ENCODE data around the gene ARL9.

Gene ARL9

DNA sequence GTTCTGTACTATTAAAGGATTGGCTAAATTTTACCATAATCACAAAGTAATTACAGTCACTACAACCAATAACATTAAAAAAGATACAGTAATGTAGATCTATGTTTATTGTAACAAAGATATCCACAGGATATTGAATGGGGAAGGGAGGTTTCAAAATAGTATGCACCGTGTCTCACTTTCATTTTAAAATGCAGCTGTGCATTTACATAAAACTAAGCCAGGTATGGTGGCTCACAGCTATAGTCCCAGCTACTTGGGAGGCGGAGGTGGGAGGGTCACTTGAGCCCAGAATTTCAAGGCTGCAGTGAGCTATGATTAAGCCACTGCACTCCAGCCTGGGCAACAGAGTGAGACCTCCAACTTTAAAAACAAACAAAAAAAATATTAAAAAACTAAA lies 29.7 kb upstream of the ARL9 start:
- no peaks in the 10 kb centered on the region for H3K4me1 ChIP-seq (ENCODE audit: control insufficient read depth, insufficient read depth, low read length)
- no peaks in the 10 kb centered on the region for H3K27me3 ChIP-seq (ENCODE audit: control insufficient read depth, insufficient read depth, low read length)
- no peak overlapping the region for H3K9ac ChIP-seq (ENCODE audit: low read depth, low read length)
- no peaks in the 10 kb centered on the region for H3K9me3 ChIP-seq (ENCODE audit: control insufficient read depth, insufficient read depth, low read length)
- H3K4me3 ChIP-seq (ENCODE audit: low read depth, low read length): no peak overlapping the region
- H3K36me3 ChIP-seq (ENCODE audit: control insufficient read depth, insufficient read depth, low read length): peaks cover 20% of the 10 kb centered on the region

DNA sequence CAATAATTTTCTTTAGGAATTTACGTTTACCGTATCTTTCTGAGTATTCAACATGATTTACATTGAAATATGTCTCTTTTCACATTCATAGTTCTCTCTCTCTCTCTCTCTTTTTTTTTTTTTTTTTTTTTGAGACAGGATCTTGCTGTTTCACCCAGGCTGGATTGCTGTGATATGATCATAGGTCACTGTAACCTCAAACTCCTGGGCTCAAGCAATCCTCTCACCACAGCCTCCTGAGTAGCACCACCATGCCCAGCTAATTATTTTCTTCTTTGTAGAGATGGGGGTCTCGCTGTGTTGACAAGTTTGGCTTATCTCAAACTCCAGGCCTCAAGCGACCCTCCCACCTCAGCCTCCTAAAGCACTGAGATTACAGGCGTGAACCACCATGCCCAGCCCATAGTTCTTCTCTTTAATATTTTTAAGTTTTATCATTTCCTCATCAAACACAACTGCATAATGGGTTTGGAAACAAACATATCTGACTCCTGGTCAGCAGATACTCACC lies 28.3 kb upstream of the ARL9 start:
- H3K4me3 ChIP-seq (ENCODE audit: low read depth, low read length): no peak overlapping the region
- H3K9ac ChIP-seq (ENCODE audit: low read depth, low read length): no peak overlapping the region
- no peaks in the 10 kb centered on the region for H3K27me3 ChIP-seq (ENCODE audit: control insufficient read depth, insufficient read depth, low read length)
- no peaks in the 10 kb centered on the region for H3K9me3 ChIP-seq (ENCODE audit: control insufficient read depth, insufficient read depth, low read length)
- peaks cover 15% of the 10 kb centered on the region for H3K36me3 ChIP-seq (ENCODE audit: control insufficient read depth, insufficient read depth, low read length)
- no peaks in the 10 kb centered on the region for H3K4me1 ChIP-seq (ENCODE audit: control insufficient read depth, insufficient read depth, low read length)

DNA sequence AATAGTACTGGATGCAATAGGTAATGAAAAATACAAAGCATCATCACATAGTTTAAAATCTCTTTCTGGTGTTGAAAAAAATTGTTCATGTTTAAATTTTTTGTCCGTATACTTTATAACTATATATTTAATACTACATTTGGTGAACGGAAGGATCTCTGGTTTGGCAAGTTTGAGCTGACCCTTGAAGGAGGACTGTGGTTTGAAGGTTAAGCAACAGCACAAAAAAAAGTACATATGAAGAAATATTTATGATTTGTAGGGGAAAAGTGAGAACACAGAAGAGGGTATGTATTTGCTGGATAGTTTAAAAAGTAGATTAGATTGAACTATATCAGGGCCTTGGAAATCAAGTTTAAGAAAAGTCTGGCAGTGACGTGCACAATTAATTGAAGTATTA lies 24.9 kb upstream of the ARL9 start:
- Histone ChIP-seq H3K9ac (ENCODE audit: low read depth, low read length) (no peak overlapping the region), H3K4me1 (ENCODE audit: control insufficient read depth, insufficient read depth, low read length) (no peaks in the 10 kb centered on the region), H3K36me3 (ENCODE audit: control insufficient read depth, insufficient read depth, low read length) (peaks cover 14% of the 10 kb centered on the region), H3K27me3 (ENCODE audit: control insufficient read depth, insufficient read depth, low read length) (no peaks in the 10 kb centered on the region), H3K9me3 (ENCODE audit: control insufficient read depth, insufficient read depth, low read length) (no peaks in the 10 kb centered on the region), H3K4me3 (ENCODE audit: low read depth, low read length) (no peak overlapping the region)

DNA sequence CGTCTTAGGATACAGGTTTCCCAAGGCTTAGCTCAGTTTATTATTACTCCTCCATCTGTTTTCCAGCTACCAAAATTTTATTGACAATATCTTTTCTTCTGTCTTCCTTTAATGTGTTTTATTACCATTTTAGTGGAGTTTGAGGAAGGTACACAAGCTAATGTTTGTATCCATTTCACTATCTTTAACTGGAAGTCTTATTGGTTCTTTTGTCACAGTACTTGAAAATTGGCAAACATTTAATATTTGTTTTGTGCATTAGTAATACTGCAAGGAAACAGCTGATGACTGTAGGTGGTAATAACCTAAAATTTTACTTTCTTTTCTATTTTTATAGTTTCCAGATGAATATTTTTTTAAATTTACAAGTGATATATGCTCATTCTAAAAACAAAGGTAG lies 9.3 kb upstream of the ARL9 start:
- no peak overlapping the region for H3K9ac ChIP-seq (ENCODE audit: low read depth, low read length)
- no peak overlapping the region for H3K4me3 ChIP-seq (ENCODE audit: low read depth, low read length)
- H3K36me3 ChIP-seq (ENCODE audit: control insufficient read depth, insufficient read depth, low read length): peaks cover 7% of the 10 kb centered on the region
- H3K9me3 ChIP-seq (ENCODE audit: control insufficient read depth, insufficient read depth, low read length): no peaks in the 10 kb centered on the region
- H3K27me3 ChIP-seq (ENCODE audit: control insufficient read depth, insufficient read depth, low read length): no peaks in the 10 kb centered on the region
- no peaks in the 10 kb centered on the region for H3K4me1 ChIP-seq (ENCODE audit: control insufficient read depth, insufficient read depth, low read length)

DNA sequence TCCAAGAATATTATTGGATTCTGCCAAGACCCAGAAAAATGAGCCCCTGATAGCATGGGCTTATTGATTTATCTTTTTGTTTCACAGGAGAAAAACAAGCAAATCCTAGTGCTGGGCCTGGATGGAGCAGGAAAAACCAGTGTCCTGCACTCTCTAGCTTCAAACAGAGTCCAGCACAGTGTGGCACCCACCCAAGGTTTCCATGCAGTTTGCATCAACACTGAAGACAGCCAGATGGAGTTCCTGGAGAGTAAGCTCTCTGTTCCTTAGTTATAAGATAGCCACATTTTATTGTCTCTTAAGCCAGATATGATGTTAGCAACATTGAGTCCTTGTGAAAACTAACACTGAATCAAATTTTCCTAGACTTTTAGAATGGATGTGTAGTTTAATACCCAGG lies 5.5 kb downstream of the ARL9 start:
- Histone ChIP-seq H3K9ac (ENCODE audit: low read depth, low read length) (no peak overlapping the region), H3K27me3 (ENCODE audit: control insufficient read depth, insufficient read depth, low read length) (peaks cover 14% of the 10 kb centered on the region), H3K36me3 (ENCODE audit: control insufficient read depth, insufficient read depth, low read length) (no peaks in the 10 kb centered on the region), H3K9me3 (ENCODE audit: control insufficient read depth, insufficient read depth, low read length) (no peaks in the 10 kb centered on the region), H3K4me1 (ENCODE audit: control insufficient read depth, insufficient read depth, low read length) (no peaks in the 10 kb centered on the region), H3K4me3 (ENCODE audit: low read depth, low read length) (no peak overlapping the region)

DNA sequence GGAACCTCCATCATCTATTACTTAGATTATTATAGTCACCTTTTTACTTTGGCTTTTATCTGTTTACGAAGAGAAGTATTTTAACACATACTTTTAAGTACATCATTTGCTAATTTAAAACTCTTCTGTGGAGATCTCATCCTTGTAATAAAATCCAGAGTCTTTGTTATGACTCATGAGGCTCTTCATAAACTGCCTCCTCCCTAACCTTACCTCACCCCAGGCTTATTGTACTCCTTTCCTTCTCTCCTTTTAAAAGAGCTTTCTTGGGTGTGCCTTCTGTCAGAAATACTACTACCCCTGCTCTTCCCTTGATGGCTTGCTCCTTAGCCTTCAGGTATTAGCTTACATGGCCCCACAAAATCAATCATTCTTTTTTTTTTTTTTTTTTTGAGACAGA lies 6.6 kb downstream of the ARL9 start:
- Histone ChIP-seq H3K36me3 (ENCODE audit: control insufficient read depth, insufficient read depth, low read length) (no peaks in the 10 kb centered on the region), H3K4me3 (ENCODE audit: low read depth, low read length) (no peak overlapping the region), H3K27me3 (ENCODE audit: control insufficient read depth, insufficient read depth, low read length) (peaks cover 4% of the 10 kb centered on the region), H3K9ac (ENCODE audit: low read depth, low read length) (no peak overlapping the region), H3K4me1 (ENCODE audit: control insufficient read depth, insufficient read depth, low read length) (no peaks in the 10 kb centered on the region), H3K9me3 (ENCODE audit: control insufficient read depth, insufficient read depth, low read length) (no peaks in the 10 kb centered on the region)

DNA sequence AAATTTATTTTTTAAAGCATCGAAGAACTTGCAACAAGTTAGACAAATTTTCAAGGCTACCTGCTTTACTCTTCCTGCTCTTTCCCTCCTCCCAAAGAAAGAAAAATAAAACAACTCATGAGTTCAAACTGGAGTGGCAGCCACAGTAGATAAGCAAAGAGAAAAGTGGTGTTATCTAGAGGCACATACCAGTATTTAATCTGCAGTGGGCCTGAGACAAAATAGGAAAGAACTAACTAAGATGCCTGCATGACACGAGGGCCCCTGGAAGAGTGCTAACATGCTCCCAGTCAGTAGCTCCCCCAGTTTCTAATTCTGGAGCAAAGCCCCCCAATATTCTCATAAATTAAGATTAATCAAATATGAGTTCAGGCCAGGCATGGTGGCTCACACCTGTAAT lies 7.9 kb downstream of the ARL9 start:
- no peaks in the 10 kb centered on the region for H3K36me3 ChIP-seq (ENCODE audit: control insufficient read depth, insufficient read depth, low read length)
- no peaks in the 10 kb centered on the region for H3K9me3 ChIP-seq (ENCODE audit: control insufficient read depth, insufficient read depth, low read length)
- no peak overlapping the region for H3K4me3 ChIP-seq (ENCODE audit: low read depth, low read length)
- H3K4me1 ChIP-seq (ENCODE audit: control insufficient read depth, insufficient read depth, low read length): no peaks in the 10 kb centered on the region
- no peak overlapping the region for H3K9ac ChIP-seq (ENCODE audit: low read depth, low read length)
- H3K27me3 ChIP-seq (ENCODE audit: control insufficient read depth, insufficient read depth, low read length): no peaks in the 10 kb centered on the region

DNA sequence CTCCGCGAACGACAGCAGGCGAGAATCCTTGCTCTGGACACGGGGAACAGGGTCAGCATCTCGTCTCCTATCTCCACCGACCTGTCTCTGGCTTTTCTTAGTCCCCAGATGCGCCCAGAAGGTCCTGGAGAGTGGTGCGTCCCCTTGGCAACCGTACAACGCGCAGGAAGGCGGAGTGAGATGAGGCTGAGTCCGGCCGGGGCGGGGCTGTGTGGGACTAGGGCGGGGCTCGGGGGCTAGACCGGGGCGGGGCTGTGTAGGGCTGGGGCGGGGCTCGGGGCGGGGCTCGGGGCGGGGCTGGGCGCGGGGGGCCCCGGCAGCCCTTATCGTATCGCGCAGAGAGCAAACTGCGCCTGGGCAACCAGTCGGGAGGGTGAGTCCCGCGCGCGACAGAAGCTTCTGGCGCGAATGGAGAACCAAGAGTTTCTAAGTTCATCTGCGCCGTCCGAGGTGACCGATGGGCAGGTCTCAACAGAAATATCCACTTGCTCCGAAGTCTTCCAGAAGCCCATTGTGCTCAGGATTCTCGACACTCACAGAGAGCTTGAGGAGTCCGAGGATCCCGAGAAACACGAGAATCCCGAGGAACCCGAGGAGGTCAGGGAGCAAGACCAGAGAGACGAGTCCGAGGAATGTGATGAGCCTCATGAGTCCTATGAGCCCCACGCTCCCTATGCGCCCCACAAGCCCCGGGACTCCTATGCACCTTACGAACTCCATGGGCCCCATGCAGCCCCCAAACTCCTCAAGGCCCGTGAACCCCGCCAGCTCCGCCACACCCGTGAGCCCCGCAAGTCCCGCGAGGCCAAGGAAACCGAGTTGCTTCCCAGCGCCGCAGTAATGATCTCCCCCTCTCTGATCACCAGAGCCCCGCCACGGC lies 24.9 kb downstream of the ARL9 start:
- H3K4me1 ChIP-seq (ENCODE audit: control insufficient read depth, insufficient read depth, low read length): no peaks in the 10 kb centered on the region
- no peaks in the 10 kb centered on the region for H3K9me3 ChIP-seq (ENCODE audit: control insufficient read depth, insufficient read depth, low read length)
- H3K27me3 ChIP-seq (ENCODE audit: control insufficient read depth, insufficient read depth, low read length): peaks cover 55% of the 10 kb centered on the region
- H3K9ac ChIP-seq (ENCODE audit: low read depth, low read length): peak overlapping the region; percentile 3
- peak overlapping the region; percentile 50 for H3K4me3 ChIP-seq (ENCODE audit: low read depth, low read length)
- H3K36me3 ChIP-seq (ENCODE audit: control insufficient read depth, insufficient read depth, low read length): no peaks in the 10 kb centered on the region

DNA sequence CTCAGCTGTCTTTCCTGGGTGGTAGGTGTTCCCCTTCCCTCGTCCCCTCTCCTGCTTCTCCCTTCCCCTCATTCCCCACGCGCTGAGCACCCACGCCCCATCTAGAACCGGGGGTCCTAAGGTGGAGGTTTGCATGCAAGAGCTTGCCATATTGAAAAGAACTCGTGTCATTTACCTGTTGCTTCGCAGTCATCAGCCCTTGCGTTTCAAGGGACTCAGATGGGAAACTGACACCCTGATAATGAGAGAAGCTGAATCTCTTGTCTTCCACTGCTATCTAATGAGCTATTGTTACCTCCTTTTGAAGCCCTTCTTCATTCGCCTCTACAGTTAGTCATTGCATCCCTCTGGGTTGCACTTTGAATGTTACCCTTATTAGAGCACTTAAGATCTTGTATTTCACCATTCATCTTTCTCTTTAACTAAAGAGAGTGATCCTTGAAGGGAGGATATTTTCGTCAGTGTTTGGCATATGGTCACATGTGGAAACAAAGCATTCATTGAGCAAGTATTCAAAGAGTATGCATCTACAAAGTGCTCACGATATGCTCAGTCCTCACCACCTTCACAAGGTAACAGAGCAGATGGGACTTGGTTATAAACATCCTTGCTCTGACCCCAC lies 25.7 kb downstream of the ARL9 start:
- Histone ChIP-seq H3K9me3 (ENCODE audit: control insufficient read depth, insufficient read depth, low read length) (no peaks in the 10 kb centered on the region), H3K4me3 (ENCODE audit: low read depth, low read length) (peak overlapping the region; percentile 50), H3K9ac (ENCODE audit: low read depth, low read length) (no peak overlapping the region), H3K36me3 (ENCODE audit: control insufficient read depth, insufficient read depth, low read length) (no peaks in the 10 kb centered on the region), H3K4me1 (ENCODE audit: control insufficient read depth, insufficient read depth, low read length) (no peaks in the 10 kb centered on the region), H3K27me3 (ENCODE audit: control insufficient read depth, insufficient read depth, low read length) (peaks cover 55% of the 10 kb centered on the region)

DNA sequence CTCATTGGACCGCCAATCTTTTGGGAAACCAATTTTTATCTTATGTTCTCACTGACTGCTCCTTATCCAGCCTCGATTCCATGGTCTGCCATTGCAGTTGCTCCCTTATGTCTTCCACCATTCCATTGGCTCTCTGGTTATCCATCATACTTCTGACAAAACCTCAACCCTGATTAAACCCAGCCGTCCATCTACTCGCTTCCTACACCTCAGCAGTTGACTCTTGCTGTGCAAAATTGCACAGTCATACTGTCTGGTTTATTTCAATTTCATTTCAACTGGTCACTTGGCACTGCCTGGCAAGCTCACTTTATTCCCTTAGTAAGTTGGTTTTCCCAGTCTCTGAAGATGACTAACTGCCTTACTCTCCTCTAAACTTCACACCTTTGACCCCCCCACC lies 26.2 kb downstream of the ARL9 start:
- H3K36me3 ChIP-seq (ENCODE audit: control insufficient read depth, insufficient read depth, low read length): no peaks in the 10 kb centered on the region
- peak overlapping the region; percentile 50 for H3K4me3 ChIP-seq (ENCODE audit: low read depth, low read length)
- H3K9ac ChIP-seq (ENCODE audit: low read depth, low read length): no peak overlapping the region
- no peaks in the 10 kb centered on the region for H3K9me3 ChIP-seq (ENCODE audit: control insufficient read depth, insufficient read depth, low read length)
- H3K4me1 ChIP-seq (ENCODE audit: control insufficient read depth, insufficient read depth, low read length): no peaks in the 10 kb centered on the region
- H3K27me3 ChIP-seq (ENCODE audit: control insufficient read depth, insufficient read depth, low read length): peaks cover 55% of the 10 kb centered on the region

DNA sequence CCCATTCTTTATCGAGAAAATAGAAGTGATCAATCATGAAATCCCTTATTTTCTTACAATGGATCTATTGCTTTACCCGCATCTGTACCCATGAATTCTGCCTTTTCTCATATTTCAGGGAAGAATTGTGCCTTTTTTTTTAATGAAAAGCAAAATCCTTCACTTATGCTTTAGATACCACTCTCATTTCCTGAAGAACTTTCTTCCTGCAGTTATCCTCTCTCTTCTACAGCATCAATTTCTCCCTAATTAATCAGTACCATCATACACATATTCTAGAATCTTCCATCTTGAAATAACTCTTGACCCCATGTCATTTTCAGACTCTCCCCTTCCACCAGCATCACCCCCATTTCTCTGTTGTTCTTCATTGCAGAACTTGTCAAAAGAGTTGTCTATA lies 26.6 kb downstream of the ARL9 start:
- Histone ChIP-seq H3K4me1 (ENCODE audit: control insufficient read depth, insufficient read depth, low read length) (no peaks in the 10 kb centered on the region), H3K27me3 (ENCODE audit: control insufficient read depth, insufficient read depth, low read length) (peaks cover 55% of the 10 kb centered on the region), H3K36me3 (ENCODE audit: control insufficient read depth, insufficient read depth, low read length) (no peaks in the 10 kb centered on the region), H3K9me3 (ENCODE audit: control insufficient read depth, insufficient read depth, low read length) (no peaks in the 10 kb centered on the region), H3K4me3 (ENCODE audit: low read depth, low read length) (no peak overlapping the region), H3K9ac (ENCODE audit: low read depth, low read length) (no peak overlapping the region)

DNA sequence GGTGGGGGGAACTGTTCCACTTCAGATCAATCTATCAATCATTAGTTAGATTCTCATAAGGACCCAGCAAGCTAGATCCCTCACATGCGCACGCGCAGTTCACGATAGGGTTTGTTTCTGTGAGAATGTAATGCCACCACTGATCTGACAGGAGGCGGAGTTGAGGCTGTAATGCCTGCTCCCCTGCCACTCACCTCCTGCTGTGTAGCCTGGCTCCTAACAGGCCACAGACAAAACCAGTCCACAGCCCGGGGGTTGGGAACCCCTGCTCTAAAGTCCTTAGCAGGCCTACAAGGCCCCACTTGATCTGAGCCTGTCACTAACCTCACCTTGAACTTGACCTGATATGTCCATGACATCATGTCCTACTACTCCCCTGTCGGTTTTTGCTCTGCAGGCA lies 30.3 kb downstream of the ARL9 start:
- Histone ChIP-seq H3K9me3 (ENCODE audit: control insufficient read depth, insufficient read depth, low read length) (no peaks in the 10 kb centered on the region), H3K27me3 (ENCODE audit: control insufficient read depth, insufficient read depth, low read length) (peaks cover 39% of the 10 kb centered on the region), H3K36me3 (ENCODE audit: control insufficient read depth, insufficient read depth, low read length) (no peaks in the 10 kb centered on the region), H3K4me3 (ENCODE audit: low read depth, low read length) (no peak overlapping the region), H3K9ac (ENCODE audit: low read depth, low read length) (no peak overlapping the region), H3K4me1 (ENCODE audit: control insufficient read depth, insufficient read depth, low read length) (no peaks in the 10 kb centered on the region)
